C4-2B (cell line): Measurements from ENCODE around the gene SMARCA2.

Experiments used
- H3K27ac ChIP-seq: fragments of 450-650 bp; 2 replicates; pipeline ENCODE4 v1.5.1; 2017
- ZFX ChIP-seq: fragments of 450-650 bp; IDR thresholded peaks from 2 replicates; pipeline ENCODE4 v1.6.1; 2017
- TF ChIP-seq, protein P1 (sequence below): fragments of 450-650 bp; conservative IDR thresholded peaks from 2 replicates; pipeline ENCODE4 v1.5.1; 2017; ENCODE audit warnings: mild to moderate bottlenecking

SMARCA2 gene

GRCh38 chr9:2164268-2164667, 149.1 kb downstream of the SMARCA2 start:
- TF ChIP-seq, protein P1, sequence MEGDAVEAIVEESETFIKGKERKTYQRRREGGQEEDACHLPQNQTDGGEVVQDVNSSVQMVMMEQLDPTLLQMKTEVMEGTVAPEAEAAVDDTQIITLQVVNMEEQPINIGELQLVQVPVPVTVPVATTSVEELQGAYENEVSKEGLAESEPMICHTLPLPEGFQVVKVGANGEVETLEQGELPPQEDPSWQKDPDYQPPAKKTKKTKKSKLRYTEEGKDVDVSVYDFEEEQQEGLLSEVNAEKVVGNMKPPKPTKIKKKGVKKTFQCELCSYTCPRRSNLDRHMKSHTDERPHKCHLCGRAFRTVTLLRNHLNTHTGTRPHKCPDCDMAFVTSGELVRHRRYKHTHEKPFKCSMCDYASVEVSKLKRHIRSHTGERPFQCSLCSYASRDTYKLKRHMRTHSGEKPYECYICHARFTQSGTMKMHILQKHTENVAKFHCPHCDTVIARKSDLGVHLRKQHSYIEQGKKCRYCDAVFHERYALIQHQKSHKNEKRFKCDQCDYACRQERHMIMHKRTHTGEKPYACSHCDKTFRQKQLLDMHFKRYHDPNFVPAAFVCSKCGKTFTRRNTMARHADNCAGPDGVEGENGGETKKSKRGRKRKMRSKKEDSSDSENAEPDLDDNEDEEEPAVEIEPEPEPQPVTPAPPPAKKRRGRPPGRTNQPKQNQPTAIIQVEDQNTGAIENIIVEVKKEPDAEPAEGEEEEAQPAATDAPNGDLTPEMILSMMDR = no peak
- TF ChIP-seq ZFX = no peak
- no peak overlapping the region for H3K27ac ChIP-seq

DNA sequence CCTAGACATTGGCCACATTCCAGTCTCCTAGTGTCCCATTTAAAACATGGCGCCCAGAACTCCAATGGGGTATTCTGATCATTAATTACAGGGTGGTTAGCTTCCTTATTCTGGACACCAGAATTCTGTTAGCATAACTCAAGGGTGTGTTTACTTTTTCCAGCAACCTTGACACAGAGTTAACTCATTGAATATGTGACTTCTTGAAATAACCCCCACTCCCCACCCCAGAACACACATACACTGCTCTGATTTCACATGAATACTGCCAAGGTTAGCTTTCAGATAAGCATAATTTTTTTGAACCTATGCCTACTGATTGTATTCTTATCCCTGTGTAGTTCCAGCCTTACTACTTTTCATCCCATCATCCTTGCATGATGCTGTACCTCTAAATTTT, 151.1 kb downstream of the SMARCA2 start:
- TF ChIP-seq ZFX = no peak
- H3K27ac ChIP-seq = no peak overlapping the region

GRCh38 chr9:2169035-2169434, 153.9 kb downstream of the SMARCA2 start:
- no peak for TF ChIP-seq ZFX
- TF ChIP-seq, protein P1 = no peak
- no peak overlapping the region for H3K27ac ChIP-seq

- H3K27ac ChIP-seq = no peak overlapping the region
- TF ChIP-seq, protein P1 = no peak
- no peak for TF ChIP-seq ZFX
Measured at GRCh38 chr9:2170722-2171121, 155.6 kb downstream of the SMARCA2 start.

GRCh38 chr9:2173170-2173569, 158.0 kb downstream of the SMARCA2 start:
- H3K27ac ChIP-seq = no peak overlapping the region
- TF ChIP-seq ZFX = no peak
- TF ChIP-seq, protein P1 = no peak

- TF ChIP-seq ZFX = no peak
- TF ChIP-seq, protein P1 = no peak
- H3K27ac ChIP-seq = no peak overlapping the region
Measured at GRCh38 chr9:2173861-2174260, 158.7 kb downstream of the SMARCA2 start.

GRCh38 chr9:2174306-2174705, 159.2 kb downstream of the SMARCA2 start:
- H3K27ac ChIP-seq = no peak overlapping the region

DNA sequence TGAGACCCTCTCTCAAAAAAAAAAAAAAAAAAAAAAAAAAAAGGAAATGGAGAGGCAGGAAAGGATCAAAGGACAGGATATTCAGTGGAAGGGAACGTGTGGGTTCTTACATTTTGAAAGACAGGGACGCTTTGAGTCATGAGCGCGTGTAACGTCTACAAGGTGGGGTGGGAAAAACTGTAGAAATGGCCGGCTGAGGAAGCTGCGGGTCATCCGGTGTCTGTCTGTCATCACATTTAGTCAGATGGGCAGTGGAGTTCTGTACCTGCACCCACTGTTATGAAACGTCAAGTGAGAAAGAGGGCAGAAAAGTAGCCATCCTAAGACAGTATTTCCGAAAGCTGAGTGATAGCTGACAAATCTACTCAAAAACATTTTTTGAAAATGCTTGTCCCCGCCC, 159.8 kb downstream of the SMARCA2 start:
- no peak overlapping the region for H3K27ac ChIP-seq
- TF ChIP-seq ZFX = no peak
- TF ChIP-seq, protein P1 = no peak

More at GRCh38 chr9:2174306-2174705, 159.2 kb downstream of the SMARCA2 start:
- TF ChIP-seq, protein P1 = no peak
- TF ChIP-seq ZFX = no peak
